Spleen (tissue), 7 donors: ENCODE measurements around the gene PTH.

ENCODE experiments used
- CTCF ChIP-seq, 11 experiments: fragments of 200-600 bp in 7 of 11; fragments of 450-650 bp in 4 of 11; sonication (generic) in 4 of 11; IDR thresholded peaks in 8 of 11; conservative IDR thresholded peaks in 3 of 11; 1 replicate in 7 of 11; 2 replicates in 4 of 11; pipeline versions ENCODE4 v1.4.0 to v1.8.0; 2016 to 2021; ENCODE audit warnings: antibody characterized with exemption in 11 of 11, inconsistent platforms in 4 of 11, mild to moderate bottlenecking in 1 of 11
- POLR2A ChIP-seq, 3 donors: fragments of 450-650 bp; IDR thresholded peaks; one replicate each; pipeline ENCODE4 v1.5.1; 2017; ENCODE audit warnings: antibody characterized with exemption in 3 of 3, mild to moderate bottlenecking in 1 of 3
- POLR2AphosphoS5 ChIP-seq, 3 donors: sonication (generic); formaldehyde crosslinking; IDR thresholded peaks; one replicate each; pipeline ENCODE4 v1.5.1; 2017; ENCODE audit warnings: antibody characterized with exemption in 3 of 3
- donor health status: DM: no; HTN: no; CAD: no; lungs with moderate emphysema.
- donor health status: DM: no; HTN: no; CAD: no.
- donor health status: DM: no; HTN: no; CAD: no.

- TF ChIP-seq CTCF (IDR thresholded peaks at IDR 0.05 in 8 of 11, conservative IDR thresholded peaks at IDR 0.05 in 3 of 11): no peak
- no peak for TF ChIP-seq POLR2A (IDR thresholded peaks at IDR 0.05)
- TF ChIP-seq POLR2AphosphoS5 (IDR thresholded peaks at IDR 0.05): no peak
Measured at GRCh38 chr11:13448876-13449275, 46.9 kb downstream of the PTH start.
